Measurements from ENCODE around the gene COX6A1.

The COX6A1 gene

GRCh38 chr12:120437735-120438494 lies at the start of gene COX6A1:
Gene COX6A1 (plus strand): TSS chr12:120438113. CDS start chr12:120438127, 14 bp downstream.
- DNase-seq (ENCODE audit: low read depth in 2 of 2), result peak; percentile 88 to 90

- no peak for DNase-seq (ENCODE audit: low read depth in 2 of 2)
Observed at GRCh38 chr12:120388691-120389481, 49.0 kb upstream of the COX6A1 start.

GRCh38 chr12:120390540-120391120 lies 47.3 kb upstream of the COX6A1 start:
- DNase-seq (ENCODE audit: low read depth in 2 of 2), result no peak

- no peak for DNase-seq (ENCODE audit: low read depth in 2 of 2)
Observed at GRCh38 chr12:120394483-120395367, 43.2 kb upstream of the COX6A1 start.

- no peak for DNase-seq (ENCODE audit: low read depth in 2 of 2)
Observed at GRCh38 chr12:120397824-120398540, 39.9 kb upstream of the COX6A1 start.

- peak; percentile 9 to 10 for DNase-seq (ENCODE audit: low read depth in 2 of 2)
Observed at GRCh38 chr12:120399531-120399930, 38.4 kb upstream of the COX6A1 start.

GRCh38 chr12:120402217-120402616 lies 35.7 kb upstream of the COX6A1 start:
- no peak for DNase-seq (ENCODE audit: low read depth in 2 of 2)

- DNase-seq (ENCODE audit: low read depth in 2 of 2), result no peak
Observed at GRCh38 chr12:120403869-120404268, 34.0 kb upstream of the COX6A1 start.

- no peak for DNase-seq (ENCODE audit: low read depth in 2 of 2)
Observed at GRCh38 chr12:120404271-120404670, 33.6 kb upstream of the COX6A1 start.

GRCh38 chr12:120406069-120406468 lies 31.8 kb upstream of the COX6A1 start:
- no peak for DNase-seq (ENCODE audit: low read depth in 2 of 2)

GRCh38 chr12:120406553-120406952 lies 31.4 kb upstream of the COX6A1 start:
- DNase-seq (ENCODE audit: low read depth in 2 of 2), result no peak

- DNase-seq (ENCODE audit: low read depth in 2 of 2), result no peak
Observed at GRCh38 chr12:120408771-120409170, 29.1 kb upstream of the COX6A1 start.

GRCh38 chr12:120412421-120412820 lies 25.5 kb upstream of the COX6A1 start:
- no peak for DNase-seq (ENCODE audit: low read depth in 2 of 2)

- DNase-seq (ENCODE audit: low read depth in 2 of 2), result no peak
Observed at GRCh38 chr12:120413901-120414695, 23.8 kb upstream of the COX6A1 start.

- DNase-seq (ENCODE audit: low read depth in 2 of 2), result no peak
Observed at GRCh38 chr12:120416490-120417216, 21.3 kb upstream of the COX6A1 start.

GRCh38 chr12:120417917-120418580 lies 19.9 kb upstream of the COX6A1 start:
- no peak for DNase-seq (ENCODE audit: low read depth in 2 of 2)

- no peak for DNase-seq (ENCODE audit: low read depth in 2 of 2)
Observed at GRCh38 chr12:120421701-120422100, 16.2 kb upstream of the COX6A1 start.

- no peak for DNase-seq (ENCODE audit: low read depth in 2 of 2)
Observed at GRCh38 chr12:120422892-120423456, 14.9 kb upstream of the COX6A1 start.

GRCh38 chr12:120425797-120426196 lies 12.1 kb upstream of the COX6A1 start:
- DNase-seq (ENCODE audit: low read depth in 2 of 2), result no peak
